Effector memory CD8-positive, alpha-beta T cell (primary cell): ENCODE data around the gene GPR141.

Experiments used
- ATAC-seq: fragments of 150-1000 bp; cut with Tn5 transposase; replicated peaks from 2 replicates; pipeline ENCODE4 v1.10.0; 2021; ENCODE audit warnings: mild to moderate bottlenecking, moderate library complexity
- DNase-seq, 3 experiments: peaks; one replicate each; pipeline ENCODE4 v3.0.0; 2021
- H3K27ac Mint-ChIP-seq, 2 donors: one replicate each; pipeline ENCODE4 v1.8.0; 2022; ENCODE audit warnings: mild to moderate bottlenecking in 2 of 2, mixed read lengths in 2 of 2, moderate library complexity in 2 of 2
- H3K27me3 Mint-ChIP-seq, 2 donors: one replicate each; pipeline ENCODE4 v1.8.0; 2022; ENCODE audit warnings: mixed read lengths in 2 of 2
- H3K36me3 Mint-ChIP-seq: one replicate; pipeline ENCODE4 v1.8.0; 2022; ENCODE audit warnings: mild to moderate bottlenecking, moderate library complexity, mixed read lengths; ENCODE audit not compliant: insufficient read depth
- H3K4me1 Mint-ChIP-seq, 2 donors: one replicate each; pipeline ENCODE4 v1.8.0; 2022; ENCODE audit warnings: low read depth in 2 of 2, mixed read lengths in 2 of 2
- H3K4me3 Mint-ChIP-seq, 2 donors: one replicate each; pipeline ENCODE4 v1.8.0; 2022; ENCODE audit warnings: mild to moderate bottlenecking in 2 of 2, mixed read lengths in 2 of 2, moderate library complexity in 2 of 2
- H3K9me3 Mint-ChIP-seq, 2 donors: one replicate each; pipeline ENCODE4 v1.8.0; 2022; ENCODE audit warnings: mixed read lengths in 2 of 2

GPR141 gene

DNA sequence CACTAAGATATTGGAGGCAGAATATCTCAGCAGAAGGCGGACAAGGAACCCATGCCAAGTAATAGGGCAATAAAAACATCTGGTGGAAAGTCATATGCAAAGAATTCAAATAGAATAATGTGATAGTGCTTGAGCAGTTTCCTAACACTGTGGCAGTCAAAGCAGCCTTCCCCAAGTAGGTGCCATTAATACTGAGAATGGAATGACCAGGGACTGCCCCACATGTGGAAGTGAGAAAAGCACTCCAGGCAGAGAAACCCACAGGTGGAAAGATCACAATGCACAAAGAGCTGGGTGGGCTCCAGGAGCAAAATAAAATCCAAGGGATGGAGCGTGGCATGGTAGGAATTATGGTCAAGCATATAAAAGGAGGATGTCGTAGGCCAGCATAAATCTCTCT is 100.4 kb downstream of the GPR141 start:
- no peaks in the 10 kb centered on the region for H3K36me3 Mint-ChIP-seq
- H3K9me3 Mint-ChIP-seq: no peaks in the 10 kb centered on the region
- ATAC-seq (no peak), DNase-seq (no peak)
- H3K4me3 Mint-ChIP-seq: no peak overlapping the region
- H3K27me3 Mint-ChIP-seq: peaks cover 6 to 25% of the 10 kb centered on the region in 2 donors
- peaks cover 3 to 4% of the 10 kb centered on the region in 2 donors for H3K4me1 Mint-ChIP-seq
- peak overlapping the region in 1 of 2 donors; percentile 76 for H3K27ac Mint-ChIP-seq

DNA sequence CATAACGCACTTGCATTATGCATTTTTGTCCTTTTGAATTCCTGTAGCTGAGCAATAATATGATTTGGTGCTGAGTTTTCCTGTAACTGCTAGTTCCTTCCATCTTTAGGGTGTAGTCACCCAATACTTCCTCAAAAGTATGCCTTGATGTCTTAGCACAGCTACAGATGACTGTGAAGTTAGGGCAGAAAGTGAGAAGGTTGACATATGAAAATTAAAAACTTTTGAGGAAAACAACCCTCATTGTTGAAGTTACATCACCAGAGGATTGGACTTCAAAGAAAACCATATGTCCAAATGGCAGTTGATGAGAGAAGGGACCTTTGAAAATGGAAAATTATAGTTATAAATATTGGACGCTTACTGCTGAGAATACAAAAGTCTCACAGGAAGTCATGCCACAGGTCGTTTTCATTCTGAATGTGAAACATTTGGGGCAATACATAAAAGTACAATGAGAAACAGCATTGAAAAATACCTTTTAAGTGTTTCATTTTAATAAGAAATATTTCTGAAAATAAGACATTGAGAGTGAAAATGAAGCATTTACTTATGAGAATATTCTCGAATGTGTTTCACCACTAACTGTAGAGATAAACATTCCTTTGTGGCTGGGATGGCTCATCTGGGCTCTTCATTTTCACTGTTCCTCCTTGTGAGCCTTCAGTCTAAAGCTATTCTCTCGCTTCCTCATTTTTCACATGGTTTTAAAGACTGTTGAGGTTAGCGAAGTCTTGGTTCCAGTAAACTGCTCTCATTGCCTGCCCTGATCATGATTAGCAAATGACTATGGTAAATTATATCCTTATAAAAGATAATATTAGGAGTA is 103.4 kb downstream of the GPR141 start:
- Mint-ChIP-seq H3K36me3 (no peaks in the 10 kb centered on the region), H3K4me3 (no peak overlapping the region), H3K9me3 (no peaks in the 10 kb centered on the region), H3K4me1 (peaks cover 0 to 3% of the 10 kb centered on the region in 2 donors), H3K27me3 (peaks cover 6 to 25% of the 10 kb centered on the region in 2 donors), H3K27ac (no peak overlapping the region)
- ATAC-seq: peak; percentile 51
- no peak for DNase-seq
